SK-N-SH treated with all-trans-retinoic acid at 6 μM for 48 hours (cell line): ENCODE data around the gene FGF2.

Experiments used
- BACH2 ChIP-seq: fragments of 250-450 bp; sonication (Bioruptor Pico); IDR thresholded peaks from 2 replicates; pipeline ENCODE4 v1.9.0; 2021; ENCODE audit warnings: mild to moderate bottlenecking, borderline replicate concordance
- ISL1 ChIP-seq: fragments of 250-450 bp; sonication (Bioruptor Pico); IDR thresholded peaks from 2 replicates; pipeline ENCODE4 v2.1.2; 2022; ENCODE audit warnings: mild to moderate bottlenecking, moderate library complexity
- RARB ChIP-seq: fragments of 250-450 bp; sonication (Bioruptor Pico); IDR thresholded peaks from 2 replicates; pipeline ENCODE4 v1.8.0; 2021; ENCODE audit warnings: mild to moderate bottlenecking, moderate library complexity
- TSHZ2 ChIP-seq: fragments of 250-450 bp; sonication (Bioruptor Pico); IDR thresholded peaks from 2 replicates; pipeline ENCODE4 v1.5.0; 2020; ENCODE audit warnings: mild to moderate bottlenecking, moderate library complexity
- ZFP3 ChIP-seq: fragments of 250-450 bp; sonication (Bioruptor Pico); IDR thresholded peaks from 2 replicates; pipeline ENCODE4 v1.5.0; 2020; ENCODE audit warnings: mild to moderate bottlenecking, moderate library complexity
- ZFP30 ChIP-seq: fragments of 450-650 bp; formaldehyde crosslinking; IDR thresholded peaks from 2 replicates; pipeline ENCODE4 v1.5.0; 2022; ENCODE audit warnings: mild to moderate bottlenecking, moderate library complexity
- TF ChIP-seq, protein P1 (sequence below): fragments of 250-450 bp; sonication (Bioruptor Pico); IDR thresholded peaks from 2 replicates; pipeline ENCODE4 v1.8.0; 2020; ENCODE audit warnings: mild to moderate bottlenecking, moderate library complexity, borderline replicate concordance
- TF ChIP-seq, protein P2 (sequence below): fragments of 250-450 bp; sonication (Bioruptor Pico); IDR thresholded peaks from 2 replicates; pipeline ENCODE4 v1.5.1; 2020; ENCODE audit warnings: low read depth, mild to moderate bottlenecking, moderate library complexity

GRCh38 chr4:122851568-122851967 lies 24.9 kb downstream of the FGF2 start:
- TF ChIP-seq ZFP30 (no peak), TSHZ2 (CRISPR knock-in tag) (no peak), RARB (no peak), ISL1 (CRISPR knock-in tag) (no peak), BACH2 (CRISPR knock-in tag) (no peak), ZFP3 (no peak)
- TF ChIP-seq, protein P1, sequence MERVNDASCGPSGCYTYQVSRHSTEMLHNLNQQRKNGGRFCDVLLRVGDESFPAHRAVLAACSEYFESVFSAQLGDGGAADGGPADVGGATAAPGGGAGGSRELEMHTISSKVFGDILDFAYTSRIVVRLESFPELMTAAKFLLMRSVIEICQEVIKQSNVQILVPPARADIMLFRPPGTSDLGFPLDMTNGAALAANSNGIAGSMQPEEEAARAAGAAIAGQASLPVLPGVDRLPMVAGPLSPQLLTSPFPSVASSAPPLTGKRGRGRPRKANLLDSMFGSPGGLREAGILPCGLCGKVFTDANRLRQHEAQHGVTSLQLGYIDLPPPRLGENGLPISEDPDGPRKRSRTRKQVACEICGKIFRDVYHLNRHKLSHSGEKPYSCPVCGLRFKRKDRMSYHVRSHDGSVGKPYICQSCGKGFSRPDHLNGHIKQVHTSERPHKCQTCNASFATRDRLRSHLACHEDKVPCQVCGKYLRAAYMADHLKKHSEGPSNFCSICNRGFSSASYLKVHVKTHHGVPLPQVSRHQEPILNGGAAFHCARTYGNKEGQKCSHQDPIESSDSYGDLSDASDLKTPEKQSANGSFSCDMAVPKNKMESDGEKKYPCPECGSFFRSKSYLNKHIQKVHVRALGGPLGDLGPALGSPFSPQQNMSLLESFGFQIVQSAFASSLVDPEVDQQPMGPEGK (CRISPR knock-in tag), result no peak
- TF ChIP-seq, protein P2, sequence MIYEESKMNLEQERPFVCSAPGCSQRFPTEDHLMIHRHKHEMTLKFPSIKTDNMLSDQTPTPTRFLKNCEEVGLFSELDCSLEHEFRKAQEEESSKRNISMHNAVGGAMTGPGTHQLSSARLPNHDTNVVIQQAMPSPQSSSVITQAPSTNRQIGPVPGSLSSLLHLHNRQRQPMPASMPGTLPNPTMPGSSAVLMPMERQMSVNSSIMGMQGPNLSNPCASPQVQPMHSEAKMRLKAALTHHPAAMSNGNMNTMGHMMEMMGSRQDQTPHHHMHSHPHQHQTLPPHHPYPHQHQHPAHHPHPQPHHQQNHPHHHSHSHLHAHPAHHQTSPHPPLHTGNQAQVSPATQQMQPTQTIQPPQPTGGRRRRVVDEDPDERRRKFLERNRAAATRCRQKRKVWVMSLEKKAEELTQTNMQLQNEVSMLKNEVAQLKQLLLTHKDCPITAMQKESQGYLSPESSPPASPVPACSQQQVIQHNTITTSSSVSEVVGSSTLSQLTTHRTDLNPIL (CRISPR knock-in tag), result no peak
